ENCODE data around the gene LRIG2. TPM values are rescaled to one million over a fixed set of nuclear protein-coding genes. Genes with fewer than 3 reads are reported as not detected.

LRIG2 gene
- total and polyA plus RNA-seq, 2 donors from 2014 or later, result 3.6 to 17.4 TPM

DNA sequence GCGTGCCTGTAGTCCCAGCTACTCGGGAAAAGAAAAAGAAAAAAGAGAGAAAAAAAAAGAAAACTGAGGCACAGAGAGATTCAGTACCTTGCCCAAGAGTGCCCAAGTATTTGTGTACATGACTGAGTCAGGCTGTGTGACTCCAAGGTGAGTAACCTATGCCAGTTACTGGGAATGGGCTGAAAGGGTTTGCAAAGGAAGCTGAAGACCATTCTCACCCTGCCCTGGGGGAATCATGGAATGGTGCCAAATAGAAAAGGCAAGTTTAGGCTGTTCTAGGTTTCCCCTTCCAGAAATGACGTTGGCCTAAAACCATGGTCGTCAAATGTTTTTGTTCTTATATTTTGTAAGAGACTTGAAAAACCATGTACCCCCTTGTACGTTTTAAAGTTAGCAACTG lies 37.9 kb upstream of the LRIG2 start:
- Histone ChIP-seq H3K36me3 (ENCODE audit: control insufficient read depth in 2 of 3, insufficient read depth in 3 of 3, low read length in 3 of 3) (no peaks in the 10 kb centered on the region), H3K4me3 (ENCODE audit: low read length in 3 of 3) (no peak overlapping the region), H3K9me3 (ENCODE audit: control insufficient read depth in 2 of 3, insufficient read depth in 1 of 3, low read length in 3 of 3) (no peaks in the 10 kb centered on the region), H3K27me3 (ENCODE audit: control insufficient read depth, insufficient read depth, low read length) (no peaks in the 10 kb centered on the region), H3K9ac (ENCODE audit: low read length in 3 of 3) (no peak overlapping the region), H3K4me1 (ENCODE audit: control insufficient read depth in 2 of 3, insufficient read depth in 2 of 3, low read depth in 1 of 3, low read length in 3 of 3) (no peaks in the 10 kb centered on the region), H3K27ac (ENCODE audit: low read depth in 2 of 2, low read length in 2 of 2) (no peak overlapping the region)
- TF ChIP-seq, protein P1, sequence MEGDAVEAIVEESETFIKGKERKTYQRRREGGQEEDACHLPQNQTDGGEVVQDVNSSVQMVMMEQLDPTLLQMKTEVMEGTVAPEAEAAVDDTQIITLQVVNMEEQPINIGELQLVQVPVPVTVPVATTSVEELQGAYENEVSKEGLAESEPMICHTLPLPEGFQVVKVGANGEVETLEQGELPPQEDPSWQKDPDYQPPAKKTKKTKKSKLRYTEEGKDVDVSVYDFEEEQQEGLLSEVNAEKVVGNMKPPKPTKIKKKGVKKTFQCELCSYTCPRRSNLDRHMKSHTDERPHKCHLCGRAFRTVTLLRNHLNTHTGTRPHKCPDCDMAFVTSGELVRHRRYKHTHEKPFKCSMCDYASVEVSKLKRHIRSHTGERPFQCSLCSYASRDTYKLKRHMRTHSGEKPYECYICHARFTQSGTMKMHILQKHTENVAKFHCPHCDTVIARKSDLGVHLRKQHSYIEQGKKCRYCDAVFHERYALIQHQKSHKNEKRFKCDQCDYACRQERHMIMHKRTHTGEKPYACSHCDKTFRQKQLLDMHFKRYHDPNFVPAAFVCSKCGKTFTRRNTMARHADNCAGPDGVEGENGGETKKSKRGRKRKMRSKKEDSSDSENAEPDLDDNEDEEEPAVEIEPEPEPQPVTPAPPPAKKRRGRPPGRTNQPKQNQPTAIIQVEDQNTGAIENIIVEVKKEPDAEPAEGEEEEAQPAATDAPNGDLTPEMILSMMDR (IDR thresholded peaks at IDR 0.05; ENCODE audit: borderline replicate concordance, extremely low read depth, insufficient read depth), result no peak
- no peak for DNase-seq
- no peak for FAIRE-seq
- intact Hi-C loops (cut with DNase I), result no loop called here

DNA sequence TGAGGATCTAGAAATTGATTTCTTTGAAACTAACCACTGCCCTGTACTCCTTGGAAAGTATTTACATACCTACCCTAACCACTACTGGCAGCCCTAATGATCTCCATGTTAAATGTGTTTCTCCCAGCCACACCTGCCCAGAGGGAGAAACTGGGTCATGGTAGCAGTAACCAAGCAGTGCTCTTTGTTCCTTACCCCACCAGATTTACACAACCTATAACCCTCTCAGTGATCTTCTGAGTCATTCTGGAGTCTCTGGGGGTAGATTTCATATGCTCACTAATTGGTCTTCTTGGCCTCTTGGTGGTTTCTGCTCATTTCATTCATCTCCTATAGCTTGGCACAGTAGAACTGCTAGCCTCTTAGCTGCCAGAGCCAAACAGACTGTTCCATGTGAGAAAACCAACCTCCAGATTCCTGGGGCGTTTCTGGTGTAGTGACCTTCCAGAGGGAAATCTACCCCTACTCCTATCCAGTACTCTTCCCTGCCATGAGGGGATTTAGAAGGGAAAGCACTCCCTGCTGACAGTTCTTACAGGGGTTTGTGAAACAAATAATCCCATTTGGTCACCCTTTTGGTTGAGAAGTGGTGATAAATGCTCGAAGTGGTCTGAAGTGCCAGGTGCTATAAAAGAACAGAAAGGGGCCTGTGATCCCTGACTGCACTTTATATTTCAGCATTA lies 36.2 kb upstream of the LRIG2 start:
- Histone ChIP-seq H3K9ac (ENCODE audit: low read length in 3 of 3) (no peak overlapping the region), H3K36me3 (ENCODE audit: control insufficient read depth in 2 of 3, insufficient read depth in 3 of 3, low read length in 3 of 3) (no peaks in the 10 kb centered on the region), H3K27me3 (ENCODE audit: control insufficient read depth, insufficient read depth, low read length) (no peaks in the 10 kb centered on the region), H3K4me3 (ENCODE audit: low read length in 3 of 3) (no peak overlapping the region), H3K9me3 (ENCODE audit: control insufficient read depth in 2 of 3, insufficient read depth in 1 of 3, low read length in 3 of 3) (no peaks in the 10 kb centered on the region), H3K4me1 (ENCODE audit: control insufficient read depth in 2 of 3, insufficient read depth in 2 of 3, low read depth in 1 of 3, low read length in 3 of 3) (no peaks in the 10 kb centered on the region), H3K27ac (ENCODE audit: low read depth in 2 of 2, low read length in 2 of 2) (no peak overlapping the region)
- DNase-seq (no peak), FAIRE-seq (no peak)
- intact Hi-C loops (cut with DNase I), result no loop called here
- TF ChIP-seq, protein P1 (IDR thresholded peaks at IDR 0.05; ENCODE audit: borderline replicate concordance, extremely low read depth, insufficient read depth), result no peak

DNA sequence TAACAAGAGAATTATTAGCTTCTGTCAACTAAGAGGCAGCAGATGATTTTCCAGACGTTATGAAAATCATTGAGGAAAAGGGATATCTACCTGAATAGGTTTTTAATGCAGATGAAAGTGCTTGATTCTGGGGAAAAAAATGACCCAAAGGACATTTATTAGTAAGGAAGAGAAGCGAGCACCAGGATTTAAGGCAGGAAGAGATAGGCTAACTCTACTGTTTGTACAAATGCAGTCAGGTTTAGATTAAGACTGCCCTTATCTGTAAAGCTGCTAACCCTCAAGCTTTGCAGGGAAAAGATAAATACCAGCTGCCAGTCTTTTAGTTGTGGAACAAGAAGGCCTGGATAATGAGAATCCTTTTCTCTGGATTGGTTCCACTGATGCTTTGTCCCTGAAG lies 33.0 kb upstream of the LRIG2 start:
- TF ChIP-seq, protein P1 (IDR thresholded peaks at IDR 0.05; ENCODE audit: borderline replicate concordance, extremely low read depth, insufficient read depth), result no peak
- no peak for FAIRE-seq
- H3K27me3 ChIP-seq (ENCODE audit: control insufficient read depth, insufficient read depth, low read length), result no peaks in the 10 kb centered on the region

More for the DNA sequence above, 33.0 kb upstream of the LRIG2 start:
- no peaks in the 10 kb centered on the region for H3K9me3 ChIP-seq (ENCODE audit: control insufficient read depth in 2 of 3, insufficient read depth in 1 of 3, low read length in 3 of 3)
- H3K4me1 ChIP-seq (ENCODE audit: control insufficient read depth in 2 of 3, insufficient read depth in 2 of 3, low read depth in 1 of 3, low read length in 3 of 3), result peaks cover 3 to 10% (median 6%) of the 10 kb centered on the region in 3 donors
- no peak overlapping the region for H3K9ac ChIP-seq (ENCODE audit: low read length in 3 of 3)
- intact Hi-C loops (cut with DNase I), result loop anchor here (5.0 to 10.0 kb wide), 2 partner anchors 158 to 315 kb away; no protein-coding TSS in a partner anchor
- H3K36me3 ChIP-seq (ENCODE audit: control insufficient read depth in 2 of 3, insufficient read depth in 3 of 3, low read length in 3 of 3), result no peaks in the 10 kb centered on the region
- H3K27ac ChIP-seq (ENCODE audit: low read depth in 2 of 2, low read length in 2 of 2), result no peak overlapping the region
- H3K4me3 ChIP-seq (ENCODE audit: low read length in 3 of 3), result no peak overlapping the region
- DNase-seq, result peak in 2 of 5 donors; percentile 26 to 45

All from kidney (tissue), 14 donors.